T-helper 2 cell treated with Interferon-gamma antibody and Interleukin-4, amounts not matched to agents 100 ng/mL and 5 ng/mL, for 36 hours (primary cell): Measurements from ENCODE around the gene ADAMTS18. TPM values are rescaled to one million over a fixed set of nuclear protein-coding genes. Genes with fewer than 3 reads are reported as not detected.
"Not testable (repeated sequence)": the region's sequence is repeated elsewhere in the genome, so short reads cannot be mapped to it uniquely, and the experiment has no call there.

ENCODE experiments used
- intact Hi-C: fragments of 100-400 bp; cut with micrococcal nuclease; formaldehyde crosslinking; loops from one replicate; pipeline ENCODE4 v1.15.1; 2023
- total RNA-seq: library from RNA; stranded (reverse); gene quantifications from 2 replicates; pipeline ENCODE4 v1.2.3, GENCODE V29; 2022

The ADAMTS18 gene
- not detected in 2 replicates for total RNA-seq

- intact Hi-C loops = loop anchor here (10.0 kb wide), 1 partner anchor 150 kb away; no protein-coding TSS in a partner anchor
These were observed at the start of gene ADAMTS18 for GRCh38 chr16:77434530-77435271. Gene ADAMTS18 (minus strand): TSS chr16:77435034. CDS start chr16:77434695, 339 bp downstream.

- intact Hi-C loops = no loop called here
These were observed 46.0 kb upstream of the ADAMTS18 start for GRCh38 chr16:77480681-77481315.

GRCh38 chr16:77472262-77472661 is 37.4 kb upstream of the ADAMTS18 start:
- intact Hi-C loops = no loop called here

GRCh38 chr16:77470851-77471250 is 36.0 kb upstream of the ADAMTS18 start:
- intact Hi-C loops = no loop called here

GRCh38 chr16:77469634-77470033 is 34.8 kb upstream of the ADAMTS18 start:
- intact Hi-C loops = no loop called here

GRCh38 chr16:77468831-77469230 is 34.0 kb upstream of the ADAMTS18 start:
- intact Hi-C loops = no loop called here

- intact Hi-C loops = no loop called here
These were observed 33.0 kb upstream of the ADAMTS18 start for GRCh38 chr16:77467821-77468335.

- intact Hi-C loops = not testable (repeated sequence)
These were observed 28.8 kb upstream of the ADAMTS18 start for GRCh38 chr16:77463659-77464058.

- intact Hi-C loops = no loop called here
These were observed 28.1 kb upstream of the ADAMTS18 start for GRCh38 chr16:77462894-77463293.

GRCh38 chr16:77459534-77460254 is 24.9 kb upstream of the ADAMTS18 start:
- intact Hi-C loops = no loop called here

GRCh38 chr16:77457046-77457445 is 22.2 kb upstream of the ADAMTS18 start:
- intact Hi-C loops = no loop called here

GRCh38 chr16:77452243-77452642 is 17.4 kb upstream of the ADAMTS18 start:
- intact Hi-C loops = no loop called here

GRCh38 chr16:77450790-77451487 is 16.1 kb upstream of the ADAMTS18 start:
- intact Hi-C loops = no loop called here

GRCh38 chr16:77449208-77449607 is 14.4 kb upstream of the ADAMTS18 start:
- intact Hi-C loops = no loop called here

- intact Hi-C loops = no loop called here
These were observed 10.5 kb upstream of the ADAMTS18 start for GRCh38 chr16:77445324-77445723.

- intact Hi-C loops = no loop called here
These were observed 9.3 kb upstream of the ADAMTS18 start for GRCh38 chr16:77444147-77444460.

- intact Hi-C loops = no loop called here
These were observed 8.7 kb upstream of the ADAMTS18 start for GRCh38 chr16:77443357-77444146.

- intact Hi-C loops = no loop called here
These were observed 7.2 kb upstream of the ADAMTS18 start for GRCh38 chr16:77442078-77442477.

- intact Hi-C loops = loop anchor here (10.0 kb wide), 1 partner anchor 146 kb away; no protein-coding TSS in a partner anchor
These were observed 4.3 kb upstream of the ADAMTS18 start for GRCh38 chr16:77439106-77439505.

- intact Hi-C loops = loop anchor here (10.0 kb wide), 1 partner anchor 147 kb away; no protein-coding TSS in a partner anchor
These were observed 3.0 kb upstream of the ADAMTS18 start for GRCh38 chr16:77437859-77438258.
